Stimulated activated CD4-positive, alpha-beta T cell treated with anti-CD3 and anti-CD28 coated beads, Interleukin-1b, Interleukin-23, amount 100 ng/mL, for 24 hours (primary cell): Measurements from ENCODE around the gene CRABP2.

ENCODE experiments used
- DNase-seq, 4 experiments: peaks; one replicate each; pipeline ENCODE4 v3.0.0-alpha.2; 2020; ENCODE audit warnings: low read depth in 4 of 4, low spot score in 1 of 4

CRABP2 gene

DNA sequence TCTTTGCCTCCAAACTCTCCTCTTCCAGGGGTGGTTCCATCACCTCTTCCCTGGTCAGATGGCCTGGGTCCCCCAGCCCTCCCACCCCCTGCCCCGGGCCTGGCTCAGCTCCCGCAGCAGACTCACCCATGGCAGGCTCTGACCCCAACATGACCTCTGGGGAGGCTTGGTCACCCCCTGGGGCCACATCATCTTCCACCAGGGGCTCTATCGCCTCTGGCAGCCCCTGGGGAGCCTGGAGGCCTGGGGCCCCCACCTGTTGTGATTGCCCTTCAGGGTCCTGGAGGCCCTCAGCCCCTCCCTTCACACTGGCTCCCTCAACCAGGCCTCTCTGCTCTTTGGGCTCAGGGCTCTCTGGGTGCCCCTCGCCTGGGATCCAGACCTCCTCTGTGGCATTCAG, 34.6 kb downstream of the CRABP2 start:
- DNase-seq: no peak

DNA sequence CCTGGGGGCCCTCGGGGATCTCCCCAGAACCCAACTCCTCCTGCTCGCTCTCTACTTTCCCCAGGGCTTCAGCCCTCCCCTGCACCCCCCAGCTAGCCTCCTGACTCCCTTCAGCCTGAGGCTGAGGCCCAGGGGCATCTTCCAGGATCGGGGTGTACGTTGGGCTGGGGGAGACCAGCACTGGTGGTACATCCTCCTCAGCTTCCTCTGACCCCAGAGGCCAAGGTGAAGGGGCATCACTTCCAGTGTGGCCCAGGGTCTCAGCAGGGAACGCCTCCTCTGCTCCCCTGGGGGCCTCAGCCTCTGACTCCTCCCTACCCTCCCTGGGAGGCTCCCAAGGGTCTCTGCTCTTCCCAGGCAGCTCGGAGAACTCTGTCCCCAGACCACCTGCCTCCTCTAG, 35.0 kb downstream of the CRABP2 start:
- DNase-seq: no peak

DNA sequence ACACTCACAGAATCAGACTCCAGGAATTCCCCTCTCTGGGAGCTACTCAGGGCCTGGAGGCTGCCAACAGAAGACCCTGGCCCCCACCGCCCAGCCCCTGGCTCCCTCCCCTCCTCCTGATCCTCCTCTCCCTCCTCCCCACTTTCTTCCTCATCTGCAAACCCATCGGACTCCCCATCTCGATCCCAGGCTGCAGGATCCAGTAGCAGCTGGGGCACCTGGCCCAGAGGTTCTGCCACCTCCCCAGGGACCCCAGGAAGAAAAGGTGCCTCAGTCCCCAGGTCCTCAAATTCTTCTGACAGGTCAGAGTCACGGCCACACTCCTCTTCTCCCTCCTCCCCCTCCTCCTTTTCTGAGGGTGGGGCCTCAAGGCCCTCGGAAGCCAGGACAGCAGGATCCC, 35.6 kb downstream of the CRABP2 start:
- DNase-seq: no peak

DNA sequence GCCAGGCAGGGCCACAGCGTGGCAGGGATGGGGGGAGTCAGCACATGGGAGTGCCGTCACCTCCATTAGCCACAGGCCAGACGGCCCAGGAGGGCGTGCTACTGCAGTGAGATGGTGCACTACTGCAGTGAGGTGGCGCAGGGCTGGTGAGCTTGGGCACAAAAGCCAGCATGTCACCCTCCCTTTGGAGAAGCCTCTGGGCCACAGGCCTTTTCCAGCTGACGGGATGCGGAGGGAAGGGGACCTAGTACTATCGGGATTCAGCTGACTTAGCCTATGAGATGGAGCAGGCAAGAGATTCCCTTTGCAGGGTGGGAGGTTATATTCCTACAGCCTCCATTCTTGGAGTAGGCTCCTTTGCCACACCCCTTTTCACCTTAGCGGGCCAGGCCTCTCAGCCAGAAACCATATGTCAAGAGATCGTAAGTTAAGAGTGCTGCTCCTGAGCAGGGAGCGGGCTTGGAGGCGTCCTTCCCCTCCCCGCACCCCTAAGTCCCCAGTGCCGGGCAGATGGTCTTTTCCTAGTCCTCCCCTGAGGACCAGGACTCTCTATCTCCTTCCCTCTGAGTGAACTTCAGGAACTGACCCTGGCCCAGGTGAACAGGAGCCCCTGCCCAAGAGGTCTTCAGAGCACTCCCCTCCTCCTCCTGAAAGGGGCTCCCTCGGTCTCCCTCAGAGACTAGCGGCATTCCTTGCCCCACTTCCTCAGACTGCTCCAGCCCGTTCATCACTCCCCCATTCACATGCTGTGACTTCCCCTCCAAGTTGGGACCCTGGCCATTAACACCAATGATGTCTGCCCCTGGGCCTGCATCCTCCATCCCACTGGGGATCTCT, 36.4 kb downstream of the CRABP2 start:
- no peak for DNase-seq

DNA sequence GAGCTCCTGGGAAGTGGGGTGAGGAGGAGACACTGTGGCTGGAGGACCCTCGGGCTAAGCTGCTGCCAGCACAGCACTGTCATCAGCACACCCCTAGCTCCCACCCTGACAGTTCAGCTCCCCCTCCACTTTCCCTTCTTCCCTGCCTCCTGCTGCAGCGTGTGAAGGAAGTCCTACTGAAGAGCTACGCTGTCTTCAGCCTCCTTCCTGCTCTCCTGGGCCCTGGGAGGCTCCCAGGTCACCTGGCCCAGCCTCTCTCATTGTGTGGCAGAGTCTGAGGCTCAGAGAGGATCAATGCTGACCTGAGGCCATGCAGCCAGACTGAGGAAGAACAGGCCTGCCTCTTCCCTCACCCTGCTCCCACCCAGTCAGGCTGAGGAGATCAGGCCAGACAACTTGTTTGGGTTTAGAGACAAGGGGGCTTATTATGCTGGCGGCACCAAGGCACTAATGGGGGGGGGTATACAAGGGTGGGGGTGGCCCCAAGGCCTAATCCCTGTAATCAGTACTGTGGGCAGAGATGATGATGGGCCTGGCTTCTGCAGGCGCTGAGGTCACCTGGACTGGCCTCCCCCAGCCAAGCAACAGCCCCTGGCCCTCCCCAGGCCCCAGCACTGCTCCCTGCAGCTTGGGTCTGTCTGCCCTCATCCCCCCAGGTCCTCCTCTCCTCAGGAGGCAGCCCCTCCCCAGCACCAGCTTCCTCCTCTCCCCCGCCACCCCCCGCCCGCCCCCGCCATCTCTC, 37.2 kb downstream of the CRABP2 start:
- no peak for DNase-seq

DNA sequence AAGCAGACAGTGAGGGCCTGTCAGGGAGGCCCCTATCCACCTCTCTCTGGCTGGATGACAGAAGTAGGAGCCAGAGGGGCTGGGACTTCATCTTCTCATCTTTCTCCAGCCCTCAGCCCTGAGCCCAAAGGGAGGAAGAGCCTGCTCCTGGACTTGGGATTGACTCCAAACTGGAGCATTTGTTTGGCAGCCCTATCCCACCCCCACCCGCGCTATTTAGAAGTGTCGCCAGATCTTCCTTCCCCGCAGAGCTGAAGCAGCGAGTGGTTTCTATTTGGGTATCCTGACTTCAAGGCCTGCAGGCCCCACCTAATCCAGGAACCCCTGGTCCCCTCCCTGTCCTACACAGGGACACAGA, 37.8 kb downstream of the CRABP2 start:
- no peak for DNase-seq

DNA sequence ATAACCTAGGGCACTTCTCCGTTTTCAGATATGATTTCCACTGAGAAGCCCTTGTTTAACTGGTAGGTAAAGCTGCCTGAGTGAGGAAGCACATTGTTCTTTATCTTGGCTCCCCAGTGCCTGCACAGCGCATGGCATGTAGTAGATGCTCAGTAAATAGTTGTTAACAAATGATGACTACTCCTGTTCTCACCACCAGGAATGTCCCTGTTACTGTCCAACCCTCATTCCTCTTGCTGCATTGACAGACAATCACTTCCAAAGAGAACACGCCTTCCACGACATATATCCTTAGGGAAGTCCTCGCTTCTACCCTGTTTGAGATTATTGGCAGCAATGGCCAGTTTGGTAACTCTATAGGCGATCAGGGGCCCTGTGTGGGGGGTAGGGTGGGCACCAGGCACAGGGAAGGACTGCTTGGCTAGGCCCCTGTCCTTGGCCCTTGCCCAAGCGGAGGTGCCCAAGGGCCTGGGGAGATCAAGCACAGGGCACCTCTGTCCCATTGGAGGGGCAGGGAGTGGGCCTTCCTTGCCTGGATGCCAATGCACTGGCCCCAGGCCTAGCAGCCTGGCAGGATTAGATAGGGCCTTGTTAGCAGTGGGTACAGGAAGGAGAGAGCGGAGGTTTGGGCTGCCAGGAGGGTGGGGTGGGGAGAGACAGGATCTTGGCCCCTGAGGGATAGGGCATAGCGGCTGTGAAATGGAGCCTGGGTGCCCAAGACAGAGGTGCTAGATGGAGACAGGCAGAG, 38.3 kb downstream of the CRABP2 start:
- DNase-seq: no peak

DNA sequence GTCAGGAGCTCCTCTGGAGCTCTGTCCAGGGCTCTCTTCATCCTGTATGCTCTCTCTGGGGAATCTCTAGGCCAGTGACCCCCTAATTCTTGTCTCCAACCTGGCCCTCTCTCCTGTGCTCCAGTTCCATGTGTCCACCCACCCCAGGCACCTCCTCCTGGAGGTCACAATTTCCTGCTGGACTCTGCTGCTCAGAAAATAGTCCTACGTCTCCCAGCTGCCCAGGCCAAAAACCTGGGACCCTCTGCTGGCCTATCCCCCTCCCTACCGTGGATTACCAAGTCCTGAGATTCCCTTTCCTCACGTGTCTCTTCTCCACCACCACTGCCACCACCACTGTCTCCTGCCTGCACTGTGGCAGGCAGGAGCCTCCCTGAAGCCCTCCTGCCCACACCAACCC, 39.8 kb downstream of the CRABP2 start:
- no peak for DNase-seq

DNA sequence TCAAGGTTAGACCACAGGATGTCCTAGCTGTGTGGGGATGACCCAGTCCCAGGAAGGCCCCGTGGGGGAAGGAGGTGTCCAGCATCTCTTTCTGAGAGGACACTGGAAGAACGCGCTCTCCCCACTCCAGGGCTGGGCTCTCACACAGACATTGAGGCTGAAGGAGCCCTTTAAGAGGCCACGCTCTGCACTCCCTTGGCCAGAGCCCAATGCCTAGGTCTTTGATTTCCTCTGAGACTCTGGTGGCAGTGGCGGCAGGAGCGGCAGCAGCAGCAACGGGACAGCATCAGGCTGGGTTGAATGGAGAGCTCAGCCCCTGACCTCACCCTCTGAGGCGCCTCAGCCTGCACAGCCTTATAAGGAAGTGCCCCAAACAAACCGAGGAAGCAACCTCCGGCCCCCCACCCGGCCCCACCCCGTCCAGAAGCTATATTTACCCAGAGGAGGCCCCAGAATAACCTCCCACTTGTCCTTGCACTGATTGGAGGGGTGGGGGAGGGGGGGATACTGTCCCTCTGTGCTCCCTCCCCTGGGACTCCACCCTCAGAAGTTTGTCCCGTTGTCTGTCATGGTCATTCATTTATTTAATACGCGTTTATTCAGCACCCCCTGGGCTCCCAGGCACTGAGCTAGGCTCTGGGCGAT, 40.5 kb downstream of the CRABP2 start:
- no peak for DNase-seq

DNA sequence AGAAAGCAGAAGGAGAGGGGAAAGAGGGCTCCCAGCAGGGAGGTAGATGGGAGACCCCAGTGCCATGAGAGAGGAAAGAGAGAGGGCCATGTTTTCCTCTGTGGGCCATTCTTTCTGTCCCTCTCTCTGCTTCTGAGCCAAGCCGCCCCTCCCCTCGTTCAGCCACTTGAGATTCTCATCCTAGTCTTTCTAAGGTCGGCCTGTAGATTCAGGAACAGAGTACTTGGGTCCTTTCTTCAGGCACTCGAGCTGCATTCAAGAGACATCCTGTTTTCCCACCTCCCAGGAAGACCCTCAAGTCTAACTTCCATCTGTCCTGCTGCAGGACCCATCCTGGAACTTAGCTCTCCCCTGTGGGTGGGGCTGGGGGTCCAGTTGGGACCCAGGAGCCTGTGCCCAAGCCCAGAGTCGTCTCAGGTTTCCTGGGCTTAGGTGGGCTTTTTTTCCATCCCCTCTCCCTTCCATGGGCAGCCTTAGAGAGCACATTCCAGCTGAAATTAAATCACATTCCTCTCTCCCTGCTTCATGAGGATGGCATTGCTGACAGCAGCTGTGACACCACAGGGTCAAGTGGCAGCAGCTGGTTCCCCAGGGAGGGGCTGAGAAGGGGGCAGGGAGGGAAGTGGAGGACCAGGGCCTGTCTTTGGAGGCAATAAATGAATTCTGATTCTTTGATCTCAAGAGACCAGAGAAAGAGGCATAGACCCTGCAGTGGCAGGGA, 41.2 kb downstream of the CRABP2 start:
- DNase-seq: no peak

DNA sequence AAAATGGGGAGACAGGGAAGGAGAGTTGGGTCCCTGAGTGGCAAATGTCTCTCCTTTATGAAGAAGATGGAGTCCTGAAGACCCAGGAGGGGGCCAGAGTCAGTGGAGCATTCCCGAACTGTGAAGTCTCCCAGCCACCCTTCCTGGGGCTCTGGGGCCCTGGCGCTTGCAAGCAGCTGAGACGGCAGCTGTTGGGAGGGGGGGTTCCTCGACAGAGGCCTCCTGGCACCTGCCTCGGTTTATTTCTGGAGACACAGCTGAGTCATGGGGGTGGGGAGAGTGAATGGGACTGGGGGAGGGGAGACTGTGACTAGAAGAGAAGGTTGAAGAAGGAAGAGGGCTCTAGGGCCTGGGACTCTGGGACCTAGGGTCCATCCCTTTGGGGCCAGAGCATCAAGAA, 42.2 kb downstream of the CRABP2 start:
- no peak for DNase-seq

DNA sequence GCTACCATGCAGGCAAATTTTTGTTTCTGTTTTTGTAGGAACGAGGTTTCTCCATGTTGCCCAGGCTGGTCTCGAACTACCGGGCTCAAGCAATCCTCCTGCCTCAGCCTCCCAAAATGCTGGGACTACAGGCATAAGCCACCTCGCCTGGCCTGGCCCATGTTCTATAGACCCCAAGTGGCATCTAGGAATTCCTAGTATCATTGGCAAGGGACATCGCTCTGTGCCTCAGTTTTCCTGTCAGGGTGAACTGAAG, 42.7 kb downstream of the CRABP2 start:
- DNase-seq: no peak

DNA sequence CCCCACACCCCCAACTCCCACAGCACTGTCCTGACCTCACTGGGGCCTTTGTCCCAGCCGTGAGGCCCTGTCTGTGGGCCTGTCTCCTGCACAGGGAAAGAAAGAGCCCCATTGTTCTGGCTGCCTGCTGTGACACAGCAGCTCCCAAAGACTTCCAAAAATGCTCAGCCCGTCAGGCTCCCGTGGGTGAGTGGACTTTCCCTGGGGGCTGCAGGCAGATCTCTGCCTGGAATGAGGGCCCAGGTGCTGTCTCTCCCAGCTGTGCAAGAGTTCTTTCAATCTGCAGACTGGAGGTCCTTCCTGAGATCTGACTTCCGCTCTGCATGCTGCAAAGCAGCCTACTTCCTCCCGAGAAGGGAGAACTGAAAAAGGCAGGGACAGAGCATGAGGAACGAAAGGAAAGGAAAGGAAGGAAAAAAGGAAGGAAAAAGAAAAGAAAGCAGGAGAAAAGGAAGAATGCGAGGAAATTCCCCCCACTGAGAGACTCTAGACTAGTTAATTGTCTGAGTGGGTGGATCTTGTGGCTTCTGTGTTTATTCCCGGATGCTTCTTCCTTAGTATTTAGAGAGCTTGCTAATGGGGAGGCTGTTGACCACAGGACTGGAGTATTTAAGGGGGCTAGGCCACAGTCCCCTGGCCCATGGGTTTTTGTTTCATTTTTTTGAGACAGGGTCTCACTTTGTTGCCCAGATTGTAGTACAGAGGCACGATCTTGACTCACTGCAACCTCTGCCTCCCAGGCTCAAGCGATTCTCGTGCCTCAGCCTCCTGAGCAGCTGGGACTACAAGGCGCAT, 43.2 kb downstream of the CRABP2 start:
- no peak for DNase-seq

DNA sequence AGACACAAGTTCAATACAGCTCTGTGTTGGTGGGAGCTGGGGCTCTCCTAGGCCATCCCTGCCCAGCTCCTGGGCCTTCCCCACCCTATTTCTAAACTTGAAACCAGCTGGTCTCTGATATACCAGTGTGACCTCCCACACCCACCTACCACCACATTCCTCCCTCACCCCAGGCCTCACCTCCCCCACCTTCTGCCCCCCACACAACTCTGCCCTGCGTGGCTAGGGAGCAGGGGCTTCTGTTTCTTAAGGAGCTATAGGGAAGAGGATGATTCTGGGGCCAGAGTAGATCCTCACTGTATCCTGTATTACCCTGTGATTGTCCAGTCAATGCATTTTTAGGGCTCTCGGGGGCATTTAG, 44.7 kb downstream of the CRABP2 start:
- DNase-seq: no peak

DNA sequence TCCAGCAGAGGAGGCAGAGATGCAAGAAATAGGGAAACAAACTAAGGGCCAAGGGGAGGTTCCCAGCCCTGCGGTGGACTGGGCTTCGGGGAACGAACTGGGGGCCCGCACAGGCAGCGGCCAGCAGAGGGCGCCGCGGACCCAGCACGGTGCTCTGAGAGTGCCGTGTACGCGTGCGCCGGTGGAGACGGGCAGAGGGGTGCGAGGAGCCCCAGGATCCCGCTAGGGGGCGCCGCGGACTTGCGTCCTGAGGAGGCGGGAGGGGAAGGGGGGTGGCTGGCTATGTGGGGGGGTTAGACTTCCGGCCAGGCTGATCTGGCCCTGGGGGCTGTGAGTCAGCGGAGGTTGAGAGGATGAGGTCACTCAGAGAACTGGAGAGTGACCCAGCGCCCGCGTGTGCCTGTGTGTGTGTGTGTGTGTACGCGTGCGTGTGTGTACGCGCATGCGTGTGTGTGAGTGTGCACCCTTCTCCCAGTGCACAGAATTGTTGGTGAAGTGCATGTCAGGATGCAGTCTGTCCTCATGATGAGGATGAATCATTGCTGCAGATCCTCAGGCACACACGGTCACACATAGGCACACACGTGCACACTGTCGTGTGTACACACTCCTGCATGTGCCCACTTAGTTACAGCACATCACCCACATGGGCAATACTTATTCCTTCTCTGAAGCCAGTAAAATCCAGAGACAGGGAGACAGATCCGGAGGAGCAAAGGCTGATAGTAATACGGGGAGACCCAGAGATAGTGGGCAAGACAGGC, 45.2 kb downstream of the CRABP2 start:
- DNase-seq: peak; percentile 83 to 95 (median 90)

DNA sequence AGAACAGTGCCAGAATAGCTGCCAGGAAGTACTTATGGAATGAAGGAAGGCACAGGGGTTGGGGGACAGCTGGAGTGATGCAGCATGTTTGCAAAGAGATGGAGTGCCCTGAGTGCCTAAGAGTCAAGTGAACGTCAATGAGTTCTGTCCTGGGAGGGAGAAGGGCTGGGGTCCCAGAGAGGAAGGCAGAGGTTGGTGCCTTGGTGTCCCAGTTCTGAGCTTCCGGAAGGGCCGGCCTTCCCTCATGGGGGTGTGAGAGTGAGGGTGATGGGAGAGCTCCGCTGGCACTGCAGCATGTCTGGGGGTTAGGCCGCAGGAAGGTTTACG, 45.8 kb downstream of the CRABP2 start:
- no peak for DNase-seq

DNA sequence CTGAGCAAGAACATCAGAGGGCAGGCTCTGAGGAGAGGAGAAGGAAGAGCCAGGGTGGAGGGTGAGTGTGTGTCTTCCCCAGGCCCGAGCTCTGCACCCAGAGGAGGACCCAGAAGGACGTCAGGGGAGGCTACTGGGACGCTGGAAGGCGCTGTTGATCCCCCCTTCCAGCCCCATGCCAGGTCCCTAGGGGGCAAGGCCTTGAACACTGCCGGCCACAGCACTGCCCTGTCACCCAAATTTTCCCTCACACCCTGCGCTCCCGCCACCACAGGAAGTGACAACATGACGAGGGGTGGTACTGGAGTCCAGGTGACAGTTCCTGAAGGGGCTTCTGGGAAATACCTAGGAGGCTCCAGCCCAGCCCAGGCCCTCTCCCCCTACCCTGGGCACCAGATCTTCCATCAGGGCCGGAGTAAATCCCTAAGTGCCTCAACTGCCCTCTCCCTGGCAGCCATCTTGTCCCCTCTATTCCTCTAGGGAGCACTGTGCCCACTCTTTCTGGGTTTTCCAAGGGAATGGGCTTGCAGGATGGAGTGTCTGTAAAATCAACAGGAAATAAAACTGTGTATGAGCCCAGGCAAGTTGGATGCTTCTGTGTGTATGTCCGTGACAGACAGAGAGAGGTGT, 46.3 kb downstream of the CRABP2 start:
- no peak for DNase-seq

DNA sequence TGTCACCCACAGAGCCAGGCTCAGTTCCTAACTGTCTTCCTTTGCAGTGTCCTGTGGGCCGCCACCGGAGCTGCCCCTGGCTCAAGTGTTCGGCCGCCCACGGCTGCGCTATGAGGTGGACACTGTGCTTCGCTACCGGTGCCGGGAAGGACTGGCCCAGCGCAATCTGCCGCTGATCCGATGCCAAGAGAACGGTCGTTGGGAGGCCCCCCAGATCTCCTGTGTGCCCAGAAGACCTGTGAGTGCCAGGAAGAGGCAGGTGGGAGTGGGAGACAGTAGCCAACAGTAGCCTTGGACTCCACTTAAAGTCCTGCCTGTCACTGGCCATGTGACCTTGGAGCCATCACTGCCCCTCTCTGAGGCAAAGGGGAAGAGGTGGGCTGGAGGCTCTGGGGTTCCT, 46.9 kb downstream of the CRABP2 start:
- no peak for DNase-seq

DNA sequence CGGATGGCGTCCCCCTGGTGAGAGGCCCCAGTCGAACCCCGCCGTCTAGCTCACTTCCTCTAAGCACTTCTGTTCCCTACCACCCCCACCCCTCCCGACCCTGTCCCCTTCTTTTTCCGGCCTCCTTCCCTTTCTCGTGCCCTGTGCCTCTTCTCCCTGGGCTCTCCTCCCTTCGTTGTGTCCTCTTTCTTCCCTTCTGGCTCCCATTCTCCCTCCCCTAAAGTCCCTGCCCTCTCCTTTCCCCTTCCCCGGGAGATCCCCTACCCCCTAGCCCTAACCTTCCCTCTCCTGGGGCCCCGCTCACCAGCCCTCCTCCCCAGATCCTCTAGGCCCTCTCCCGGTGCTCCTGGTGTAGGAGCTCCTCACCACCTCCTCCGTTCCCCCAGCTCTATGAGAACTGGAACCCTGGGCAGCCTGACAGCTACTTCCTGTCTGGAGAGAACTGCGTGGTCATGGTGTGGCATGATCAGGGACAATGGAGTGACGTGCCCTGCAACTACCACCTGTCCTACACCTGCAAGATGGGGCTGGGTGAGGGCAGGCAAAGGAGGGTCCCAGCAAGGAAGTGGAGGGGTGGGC, 47.6 kb downstream of the CRABP2 start:
- no peak for DNase-seq
